ENCODE measurements around the gene GFM1.

DNA sequence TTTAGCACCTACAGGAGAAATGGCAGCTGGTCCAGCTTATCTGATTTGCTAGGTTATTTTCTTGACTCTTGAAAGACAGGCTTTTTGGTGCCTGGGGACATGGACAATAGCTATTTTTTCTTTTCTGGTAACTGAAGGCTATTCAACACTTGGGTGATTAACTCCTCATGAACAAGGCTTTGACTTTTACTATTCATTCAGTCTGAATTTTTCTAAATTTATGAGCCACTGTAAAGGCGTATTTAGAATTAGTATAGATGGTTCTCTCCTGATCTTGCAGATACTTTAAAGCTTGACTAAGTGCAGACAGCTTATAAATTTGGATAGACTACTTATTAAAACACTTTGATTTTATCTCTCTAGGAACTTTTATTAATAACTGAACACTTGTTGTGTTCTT lies 18.4 kb upstream of the GFM1 start:
- TF ChIP-seq, protein P1, sequence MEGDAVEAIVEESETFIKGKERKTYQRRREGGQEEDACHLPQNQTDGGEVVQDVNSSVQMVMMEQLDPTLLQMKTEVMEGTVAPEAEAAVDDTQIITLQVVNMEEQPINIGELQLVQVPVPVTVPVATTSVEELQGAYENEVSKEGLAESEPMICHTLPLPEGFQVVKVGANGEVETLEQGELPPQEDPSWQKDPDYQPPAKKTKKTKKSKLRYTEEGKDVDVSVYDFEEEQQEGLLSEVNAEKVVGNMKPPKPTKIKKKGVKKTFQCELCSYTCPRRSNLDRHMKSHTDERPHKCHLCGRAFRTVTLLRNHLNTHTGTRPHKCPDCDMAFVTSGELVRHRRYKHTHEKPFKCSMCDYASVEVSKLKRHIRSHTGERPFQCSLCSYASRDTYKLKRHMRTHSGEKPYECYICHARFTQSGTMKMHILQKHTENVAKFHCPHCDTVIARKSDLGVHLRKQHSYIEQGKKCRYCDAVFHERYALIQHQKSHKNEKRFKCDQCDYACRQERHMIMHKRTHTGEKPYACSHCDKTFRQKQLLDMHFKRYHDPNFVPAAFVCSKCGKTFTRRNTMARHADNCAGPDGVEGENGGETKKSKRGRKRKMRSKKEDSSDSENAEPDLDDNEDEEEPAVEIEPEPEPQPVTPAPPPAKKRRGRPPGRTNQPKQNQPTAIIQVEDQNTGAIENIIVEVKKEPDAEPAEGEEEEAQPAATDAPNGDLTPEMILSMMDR (conservative IDR thresholded peaks at IDR 0.05; ENCODE audit: low read depth, low read length) = no peak
- no peak for TF ChIP-seq EZH2 (IDR thresholded peaks at IDR 0.05; ENCODE audit: borderline replicate concordance, low read depth, low read length, poor library complexity, severe bottlenecking)
